OCI-LY7 (cell line): Measurements from ENCODE around the gene POU6F2.

Experiments
- CTCF ChIP-seq: fragments of 200-600 bp; sonication (generic); conservative IDR thresholded peaks from 2 replicates; pipeline ENCODE4 v1.5.1; 2014; ENCODE audit warnings: mild to moderate bottlenecking, antibody characterized with exemption, low read length, moderate library complexity, mixed read lengths
- EZH2phosphoT487 ChIP-seq: fragments of 200-600 bp; sonication (generic); IDR thresholded peaks from 2 replicates; pipeline ENCODE4 v1.6.1; 2018; ENCODE audit warnings: low read depth, borderline replicate concordance, mild to moderate bottlenecking, mixed run types, antibody characterized with exemption, low read length, moderate library complexity, mixed read lengths

DNA sequence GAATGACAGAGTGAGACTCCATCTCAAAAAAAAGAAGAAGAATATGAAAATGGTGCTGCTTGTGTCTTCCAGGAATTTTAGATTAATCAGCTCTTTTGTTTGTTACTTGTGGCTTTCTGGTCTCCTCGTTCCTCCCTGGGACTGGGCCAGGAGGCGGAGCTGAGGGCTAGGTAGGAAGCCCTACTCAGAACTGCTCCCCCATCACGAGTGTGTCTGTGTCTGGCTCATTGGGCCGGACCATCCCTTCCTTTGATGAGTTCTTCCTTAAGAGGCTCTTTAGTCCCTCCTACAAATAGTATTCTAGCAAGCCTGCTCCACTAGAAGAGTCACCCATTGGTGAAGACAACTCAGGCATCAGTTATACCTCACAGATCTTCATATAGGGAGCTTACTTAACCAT, 531.7 kb downstream of the POU6F2 start:
- TF ChIP-seq CTCF: no peak
- no peak for TF ChIP-seq EZH2phosphoT487
